CD8-positive, alpha-beta memory T cell (primary cell): Measurements from ENCODE around the gene INPP5K. TPM values are rescaled to one million over a fixed set of nuclear protein-coding genes. Genes with fewer than 3 reads are reported as not detected.

Source experiments
- polyA plus RNA-seq: library from polyadenylated mRNA; unstranded; fragments of 300-500 nt; fragmentation: Illumina TruSeq; gene quantifications from one replicate; pipeline ENCODE4 v1.2.3, GENCODE V29; 2021
- total RNA-seq, 2 experiments: library from RNA; stranded (reverse); gene quantifications; one replicate each; pipeline ENCODE4 v1.2.3, GENCODE V29; 2021

The INPP5K gene
- total and polyA plus RNA-seq, 3 experiments from 2014 or later: 29.5 to 80.2 (median 31.9) TPM

Other genes with a start within 250 kb of the INPP5K start
- not detected for gene BHLHA9, start 246.2 kb downstream of the INPP5K start, total RNA-seq
- not detected for gene BHLHA9, start 246.2 kb downstream of the INPP5K start, polyA plus RNA-seq
- gene TRARG1, start 236.9 kb downstream of the INPP5K start, total RNA-seq: not detected
- not detected for gene TRARG1, start 236.9 kb downstream of the INPP5K start, polyA plus RNA-seq
- 100 to 1,000 TPM; 579 to 596 TPM for gene YWHAE, start 116.4 kb downstream of the INPP5K start, total RNA-seq
- gene YWHAE, start 116.4 kb downstream of the INPP5K start, polyA plus RNA-seq: 44.0 TPM
- gene CRK, start 60.4 kb downstream of the INPP5K start, total RNA-seq: 10 to 100 TPM; 25.3 to 28.8 TPM
- 24.6 TPM for gene CRK, start 60.4 kb downstream of the INPP5K start, polyA plus RNA-seq
- 10 to 100 TPM; 36.6 to 36.9 TPM for gene MYO1C, start 23.9 kb downstream of the INPP5K start, total RNA-seq
- gene MYO1C, start 23.9 kb downstream of the INPP5K start, polyA plus RNA-seq: 5.7 TPM
- gene PITPNA, start 46.2 kb upstream of the INPP5K start, total RNA-seq: 10 to 100 TPM; 80.5 to 85.0 TPM
- 39.6 TPM for gene PITPNA, start 46.2 kb upstream of the INPP5K start, polyA plus RNA-seq
- 10 to 100 TPM in 1 of 2 experiments, 1 to 10 TPM in 1; 9.0 to 10.2 TPM for gene SLC43A2, start 112.2 kb upstream of the INPP5K start, total RNA-seq
- gene SLC43A2, start 112.2 kb upstream of the INPP5K start, polyA plus RNA-seq: 1.6 TPM
- gene SCARF1, start 129.1 kb upstream of the INPP5K start, total RNA-seq: under 1 TPM; 0.71 to 0.94 TPM
- gene SCARF1, start 129.1 kb upstream of the INPP5K start, polyA plus RNA-seq: 0.39 TPM
- gene RILP, start 133.3 kb upstream of the INPP5K start, total RNA-seq: 1 to 10 TPM; 2.1 to 3.0 TPM
- gene RILP, start 133.3 kb upstream of the INPP5K start, polyA plus RNA-seq: 3.7 TPM
- 100 to 1,000 TPM; 430 to 447 TPM for gene PRPF8, start 168.3 kb upstream of the INPP5K start, total RNA-seq
- 209 TPM for gene PRPF8, start 168.3 kb upstream of the INPP5K start, polyA plus RNA-seq
- under 1 TPM; 0.09 to 0.22 TPM for gene TLCD2, start 193.8 kb upstream of the INPP5K start, total RNA-seq
- gene TLCD2, start 193.8 kb upstream of the INPP5K start, polyA plus RNA-seq: 0.32 TPM
- gene WDR81, start 208.1 kb upstream of the INPP5K start, total RNA-seq: 10 to 100 TPM; 21.1 to 23.7 TPM
- gene WDR81, start 208.1 kb upstream of the INPP5K start, polyA plus RNA-seq: 20.4 TPM
- gene SERPINF2, start 226.3 kb upstream of the INPP5K start, total RNA-seq: under 1 TPM; 0.13 to 0.33 TPM
- not detected for gene SERPINF2, start 226.3 kb upstream of the INPP5K start, polyA plus RNA-seq
- gene SERPINF1, start 245.4 kb upstream of the INPP5K start, total RNA-seq: 1 to 10 TPM; 1.2 to 2.1 TPM
- 2.4 TPM for gene SERPINF1, start 245.4 kb upstream of the INPP5K start, polyA plus RNA-seq